HG02571 (cell line): ENCODE results near the gene SRGAP3.

ENCODE experiments used
- ATAC-seq: cut with Tn5 transposase; IDR thresholded peaks from one replicate; pipeline ENCODE4 v1.9.1; 2021; ENCODE audit warnings: mild to moderate bottlenecking, moderate library complexity; ENCODE audit not compliant: unreplicated experiment

SRGAP3 gene

DNA sequence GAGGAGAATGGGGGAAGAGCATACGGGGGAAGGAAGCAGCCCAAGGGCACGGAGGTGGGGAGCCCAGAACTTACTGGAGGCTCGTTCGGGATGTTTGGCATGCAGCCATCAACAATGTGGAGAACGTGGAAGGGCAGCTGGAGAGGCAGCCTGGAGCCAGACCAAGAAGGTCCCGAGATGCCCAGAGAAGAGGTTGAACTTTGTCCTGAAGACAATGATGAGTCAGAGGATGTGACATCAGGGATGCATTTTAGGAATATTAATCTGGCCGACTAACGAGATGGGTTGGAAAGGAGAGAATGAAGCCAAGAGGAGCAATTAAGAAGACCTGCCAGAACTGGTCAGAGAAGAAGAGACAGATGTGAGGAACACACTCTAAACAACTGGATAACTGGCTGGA lies 98.2 kb downstream of the SRGAP3 start:
- no peak for ATAC-seq

DNA sequence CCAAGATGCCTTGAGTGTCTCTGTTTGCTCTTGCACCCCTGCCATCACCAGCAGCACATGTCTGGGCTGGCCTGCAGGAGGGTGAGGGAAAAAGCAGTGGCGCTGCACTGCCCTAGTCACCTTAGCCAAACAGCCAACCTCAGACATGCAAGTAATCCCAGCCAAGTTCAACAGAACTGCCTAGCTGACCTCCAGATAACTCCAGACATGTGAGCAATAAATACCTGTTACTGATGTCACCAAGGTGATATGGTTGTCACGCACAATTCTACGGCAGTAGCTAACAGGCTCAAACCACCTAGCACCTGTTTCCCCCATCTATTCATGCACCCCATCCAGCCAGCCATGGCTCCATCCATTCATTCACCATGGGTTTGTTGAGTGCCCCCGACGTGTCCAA lies 99.9 kb downstream of the SRGAP3 start:
- ATAC-seq, result no peak

DNA sequence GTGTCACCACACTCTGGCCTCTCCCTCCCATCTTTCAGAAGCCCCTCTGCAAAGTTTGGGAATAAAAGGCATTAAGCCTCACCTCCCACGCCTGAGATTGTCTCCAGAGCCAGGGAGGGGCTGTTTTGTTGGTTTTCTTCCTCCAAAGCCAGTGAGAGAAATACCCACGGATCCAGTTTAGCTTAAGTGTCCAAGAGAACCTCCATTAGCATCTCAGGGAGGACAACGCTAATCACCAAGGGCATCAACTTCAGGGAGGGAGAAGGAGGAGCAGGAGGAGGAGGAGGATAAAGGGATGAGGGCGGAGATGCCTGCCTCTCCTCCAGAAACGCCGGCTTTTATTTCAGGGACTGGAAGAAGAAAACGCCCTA lies 101.6 kb downstream of the SRGAP3 start:
- no peak for ATAC-seq

DNA sequence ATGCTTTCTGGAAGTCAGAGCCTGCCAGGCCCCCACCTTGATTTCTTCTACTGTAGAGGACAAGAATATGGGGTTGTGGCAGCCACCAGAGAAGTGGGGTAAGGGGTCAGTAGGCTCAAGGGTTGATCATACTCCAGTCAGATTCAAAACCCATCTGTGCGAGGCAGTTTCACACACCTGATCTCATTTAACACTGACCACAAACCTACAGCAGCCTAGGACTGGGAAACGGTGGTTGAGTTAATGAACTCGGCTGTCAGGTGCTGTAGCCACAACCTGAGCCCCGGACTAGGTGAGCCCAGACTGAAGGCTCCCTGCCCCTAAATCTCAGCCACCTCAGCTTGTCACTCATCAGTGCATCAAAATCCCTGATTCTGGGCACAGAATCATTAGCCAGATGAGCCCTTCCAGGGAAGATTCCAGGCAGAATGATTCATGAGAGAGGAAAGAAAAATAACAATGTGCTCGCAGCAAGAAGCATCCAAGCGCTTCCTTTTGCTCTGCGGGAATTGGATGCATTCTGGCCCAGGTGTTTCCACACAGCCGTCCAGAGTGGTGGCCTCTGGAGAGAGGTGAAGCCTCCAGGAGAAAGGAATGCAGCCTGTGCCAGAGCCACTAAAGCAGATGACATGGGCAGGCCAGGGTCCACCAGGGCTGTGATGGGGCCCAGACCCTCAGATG lies 102.1 kb downstream of the SRGAP3 start:
- peak; percentile 64 for ATAC-seq

DNA sequence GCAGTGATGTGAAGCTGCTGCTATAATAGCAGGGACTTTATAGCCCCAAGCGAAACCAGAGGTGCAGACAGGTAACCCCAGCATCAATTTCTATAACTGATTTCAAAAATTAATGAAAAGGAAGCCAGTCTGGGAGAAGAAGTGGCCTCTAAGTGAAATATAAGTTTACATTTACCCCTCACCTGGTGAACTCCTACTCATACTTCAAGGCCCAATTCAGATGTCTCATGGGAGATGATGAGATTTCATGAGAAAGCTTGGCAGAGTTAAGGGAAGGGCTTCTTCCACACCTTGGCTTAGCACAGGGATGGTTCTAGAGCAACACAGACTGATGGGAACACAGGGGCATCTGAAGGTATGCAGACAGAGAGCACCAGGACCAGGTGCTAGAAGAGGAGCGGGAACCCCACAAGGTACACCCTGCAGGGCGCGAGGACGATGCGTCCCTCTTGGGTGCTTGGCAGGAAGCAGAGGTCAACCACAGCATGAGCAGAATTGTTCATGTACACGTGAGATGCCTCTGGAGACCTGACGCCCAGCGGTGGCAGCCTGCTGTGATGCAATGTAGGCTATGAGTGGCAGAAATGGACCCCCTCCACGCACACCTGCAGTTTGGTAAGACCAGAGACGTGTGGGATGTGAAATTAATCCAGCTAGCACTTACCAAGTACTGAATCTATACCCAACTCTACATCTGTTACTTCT lies 102.9 kb downstream of the SRGAP3 start:
- no peak for ATAC-seq

DNA sequence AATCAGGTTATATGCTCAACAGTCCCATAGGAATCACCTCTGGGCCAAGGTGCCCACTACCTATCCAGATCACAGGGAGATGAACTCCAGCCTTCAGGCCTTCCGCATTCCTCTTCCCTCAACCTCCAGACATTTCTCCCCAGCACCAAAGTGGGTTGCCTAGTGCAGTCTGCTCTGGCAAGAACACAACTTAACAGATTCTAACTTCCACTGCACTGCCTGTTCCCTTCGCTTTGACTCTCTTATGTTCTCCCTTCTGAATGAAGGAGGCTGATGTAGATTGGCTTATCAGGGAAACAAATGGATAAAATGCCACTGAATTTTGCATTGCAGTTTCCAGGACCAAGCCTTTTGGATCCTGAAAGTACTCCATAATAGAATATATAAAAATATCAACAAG lies 106.3 kb downstream of the SRGAP3 start:
- ATAC-seq, result no peak

DNA sequence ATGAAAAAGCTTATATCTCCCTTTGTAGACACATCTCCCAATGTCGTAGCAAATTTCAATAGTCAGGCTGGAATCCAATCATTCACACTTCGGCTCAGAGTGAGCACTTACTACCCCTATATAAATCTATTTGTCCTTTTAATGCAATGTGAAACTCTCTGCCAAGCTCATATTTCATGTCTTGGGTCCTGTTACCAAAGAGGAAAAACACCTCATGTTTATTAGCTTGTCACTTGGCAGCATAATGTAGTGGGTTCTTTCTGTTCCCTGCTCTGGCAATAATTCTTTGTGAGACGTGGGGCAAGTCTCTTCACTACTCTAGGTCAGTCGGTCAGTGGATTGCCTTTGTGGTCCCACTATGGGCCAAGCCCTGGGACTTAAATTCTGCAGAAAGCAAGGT lies 107.1 kb downstream of the SRGAP3 start:
- ATAC-seq, result no peak

DNA sequence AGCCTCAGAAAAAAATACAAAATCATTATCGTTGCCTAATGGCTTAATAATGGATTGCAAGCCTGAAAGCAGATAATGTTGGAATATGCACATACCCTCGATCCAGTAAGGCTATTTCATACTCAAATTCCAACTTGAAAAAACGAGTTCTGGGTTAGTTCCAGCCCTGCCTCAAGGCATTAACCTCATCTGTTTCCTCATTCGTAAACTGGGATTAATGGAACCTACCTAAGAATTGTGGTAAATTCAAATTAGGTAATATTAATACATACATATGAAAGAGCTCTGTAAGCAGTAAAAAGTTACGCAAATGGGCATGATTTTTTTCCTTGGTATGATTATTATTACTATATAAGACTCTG lies 107.5 kb downstream of the SRGAP3 start:
- no peak for ATAC-seq

DNA sequence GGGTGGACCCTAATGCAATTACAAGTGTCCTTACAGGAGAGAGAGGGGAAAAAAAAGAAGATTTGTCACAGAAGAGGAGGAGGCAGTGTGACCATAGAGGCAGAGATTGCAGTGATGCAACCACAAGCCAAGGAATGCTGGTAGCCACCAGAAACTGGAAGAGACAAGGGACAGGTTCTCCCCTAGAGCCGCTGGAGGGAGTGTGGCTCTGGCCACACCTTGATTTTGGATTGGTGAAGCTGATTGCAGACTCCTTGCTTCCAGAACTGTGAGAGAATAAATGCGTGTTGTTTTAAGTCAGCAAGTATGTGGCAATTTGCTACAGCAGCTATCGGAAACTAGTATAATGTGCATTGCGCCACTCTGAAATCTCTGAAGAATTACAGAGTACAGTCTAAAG lies 110.1 kb downstream of the SRGAP3 start:
- no peak for ATAC-seq

DNA sequence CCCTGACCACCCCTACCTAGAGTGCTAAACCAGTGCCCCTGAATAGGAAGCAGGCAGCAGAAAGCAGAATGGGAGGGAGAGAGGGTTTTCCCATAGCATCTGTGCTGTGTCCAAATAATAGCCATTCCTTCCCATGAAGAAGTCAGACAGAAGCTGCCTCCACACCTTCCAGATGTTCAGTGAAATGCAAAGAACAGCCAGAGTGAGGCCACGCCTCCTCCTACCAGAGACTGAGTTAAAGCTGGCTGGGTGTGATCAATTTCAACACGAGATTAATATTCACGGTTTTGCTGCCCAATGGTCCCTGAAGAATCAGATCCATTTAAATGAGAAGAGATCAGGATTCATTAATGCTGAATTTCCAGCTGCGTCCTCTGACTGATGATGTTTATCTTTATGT lies 111.8 kb downstream of the SRGAP3 start:
- ATAC-seq, result no peak

DNA sequence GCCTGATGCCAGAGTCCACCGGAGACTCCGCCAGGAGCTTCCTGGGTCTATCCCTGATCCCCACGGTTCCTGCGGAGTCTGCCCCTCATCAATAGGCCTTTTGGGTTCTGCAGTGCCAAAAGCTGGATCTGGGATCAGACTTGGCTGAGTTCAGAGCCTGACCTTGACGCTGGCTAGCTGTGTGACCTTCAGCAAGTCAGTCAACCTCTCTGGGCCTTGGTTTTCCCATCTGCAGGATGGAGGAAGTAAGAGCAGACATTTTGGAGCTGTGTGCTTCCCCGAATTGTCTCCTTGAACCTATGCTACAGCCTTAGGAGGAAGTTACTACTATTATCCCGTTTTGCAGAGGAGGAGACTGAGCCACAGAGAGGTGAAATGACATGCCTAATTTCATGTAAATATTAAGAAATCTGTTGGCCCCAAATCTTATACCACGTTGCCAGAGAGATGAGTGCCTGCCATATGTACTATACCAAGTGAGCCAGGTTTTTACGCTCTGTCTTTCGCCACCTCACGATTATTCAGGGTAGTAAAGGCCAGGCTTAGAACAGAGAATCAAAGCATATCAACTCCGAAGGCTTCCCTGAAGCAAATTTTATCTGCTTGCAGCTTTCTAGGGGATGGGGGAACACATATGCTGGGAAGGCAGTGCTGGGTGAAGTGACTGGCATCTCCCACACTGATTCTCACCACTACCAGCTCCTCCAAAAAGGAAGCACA lies 112.5 kb downstream of the SRGAP3 start:
- ATAC-seq, result no peak

DNA sequence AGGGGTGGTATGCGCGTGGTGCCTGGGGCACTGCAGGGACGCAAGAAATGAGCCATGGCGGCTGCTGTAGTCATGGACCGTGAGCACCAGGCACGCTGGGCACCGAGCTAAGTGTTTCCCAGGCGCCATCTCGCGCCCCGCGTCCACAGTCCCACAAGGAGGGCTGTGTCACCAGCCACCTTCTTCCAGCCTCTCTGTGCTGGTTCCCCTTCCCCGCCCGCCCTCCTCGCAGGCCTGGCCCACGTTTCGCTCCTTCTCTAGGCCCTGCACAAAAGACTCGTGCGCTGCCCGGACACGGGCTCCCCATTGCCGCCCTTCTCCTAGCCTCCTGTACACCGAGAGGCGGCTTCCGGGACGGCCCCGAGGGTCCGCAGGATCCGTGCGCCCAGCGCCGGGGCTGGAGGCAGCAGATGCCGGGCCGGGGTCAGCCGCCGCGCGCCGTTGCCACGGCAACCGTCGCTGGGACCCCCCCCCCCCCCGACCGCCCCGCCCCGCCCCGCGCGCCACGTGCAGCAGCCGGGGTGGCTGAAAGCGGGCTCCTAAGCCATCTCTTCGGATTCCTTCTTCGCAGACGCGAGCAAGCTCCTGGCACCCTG lies 113.4 kb downstream of the SRGAP3 start:
- no peak for ATAC-seq

DNA sequence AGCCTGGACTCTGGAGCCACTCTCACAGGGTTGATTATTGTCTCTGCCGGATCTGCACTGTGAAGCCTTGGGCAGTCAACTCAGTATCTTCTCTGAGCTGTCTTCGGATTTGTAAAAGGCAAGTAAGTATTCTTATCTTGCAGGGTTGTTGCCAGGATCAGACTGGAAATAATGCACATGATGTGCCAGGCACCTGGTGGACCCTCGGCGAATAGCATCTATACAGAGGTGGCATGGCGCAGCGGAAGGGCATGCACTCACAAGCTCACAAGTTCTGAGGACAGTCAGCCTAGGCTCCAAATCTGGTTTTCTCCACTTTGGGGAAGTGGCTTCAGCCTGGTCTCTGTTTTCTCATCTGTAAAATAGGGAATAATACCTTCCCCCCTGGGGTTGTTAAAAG lies 113.9 kb downstream of the SRGAP3 start:
- no peak for ATAC-seq

DNA sequence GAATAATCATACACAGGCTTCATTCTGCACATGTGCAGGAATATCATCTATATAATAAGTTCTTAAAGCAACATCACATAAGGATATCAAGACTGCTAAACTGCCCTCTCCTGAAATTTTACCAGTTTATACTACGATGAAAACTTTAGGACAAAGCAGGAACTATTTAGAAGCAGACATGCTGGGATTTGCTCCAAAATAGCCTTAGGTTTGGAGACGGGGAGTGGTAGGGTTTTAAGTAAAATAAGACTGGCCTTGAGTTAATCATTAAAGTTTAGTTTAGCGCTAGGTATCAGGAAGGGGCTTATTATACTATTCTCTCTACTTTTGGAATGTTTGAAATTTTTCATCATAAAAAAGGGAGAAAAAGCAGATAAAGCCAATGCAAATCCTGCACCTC lies 115.8 kb downstream of the SRGAP3 start:
- ATAC-seq, result no peak

DNA sequence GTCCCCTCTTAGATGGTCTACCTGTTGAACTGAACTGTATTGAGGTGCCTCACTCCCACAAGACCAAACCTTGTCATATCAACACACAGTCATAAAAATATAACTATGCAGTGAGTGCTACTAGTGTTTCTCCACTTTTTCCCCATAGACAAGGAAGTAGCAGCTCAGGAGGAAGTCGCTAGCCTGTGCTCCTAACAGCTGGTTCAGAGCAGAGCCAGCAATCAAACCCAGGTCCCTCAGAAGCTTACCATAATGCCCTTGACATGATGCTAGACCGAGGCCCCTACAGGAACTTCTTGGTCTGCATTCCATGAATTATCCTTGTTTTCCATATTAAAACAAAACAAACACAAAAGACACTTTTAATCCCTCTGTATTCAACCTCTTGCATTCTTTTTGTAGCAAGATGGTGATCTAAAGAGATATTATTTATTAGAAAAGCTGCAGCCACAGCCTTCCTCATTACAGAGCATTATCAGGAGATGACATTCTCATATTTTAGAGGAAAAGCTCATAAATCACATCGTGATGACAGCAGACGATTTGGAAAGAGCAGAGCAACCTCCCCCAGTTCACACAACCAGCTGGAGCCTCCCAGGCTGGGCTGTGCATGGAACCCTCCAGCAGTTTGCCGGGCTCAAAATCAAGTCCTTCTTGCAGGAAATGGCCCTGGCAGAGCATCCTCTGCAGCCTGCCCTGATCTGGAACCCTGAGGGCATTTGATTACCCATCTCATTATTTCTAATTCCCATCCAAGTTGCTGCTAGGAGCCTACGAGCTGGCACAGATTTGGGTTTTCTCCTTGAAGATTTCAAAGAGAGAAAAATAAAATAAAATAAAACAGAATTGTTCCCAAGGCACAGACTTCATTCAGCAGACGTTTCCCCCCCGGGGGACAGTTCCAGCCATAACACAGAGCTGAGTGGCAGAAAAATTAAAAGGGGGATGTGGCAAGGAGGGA lies 118.8 kb downstream of the SRGAP3 start:
- no peak for ATAC-seq

DNA sequence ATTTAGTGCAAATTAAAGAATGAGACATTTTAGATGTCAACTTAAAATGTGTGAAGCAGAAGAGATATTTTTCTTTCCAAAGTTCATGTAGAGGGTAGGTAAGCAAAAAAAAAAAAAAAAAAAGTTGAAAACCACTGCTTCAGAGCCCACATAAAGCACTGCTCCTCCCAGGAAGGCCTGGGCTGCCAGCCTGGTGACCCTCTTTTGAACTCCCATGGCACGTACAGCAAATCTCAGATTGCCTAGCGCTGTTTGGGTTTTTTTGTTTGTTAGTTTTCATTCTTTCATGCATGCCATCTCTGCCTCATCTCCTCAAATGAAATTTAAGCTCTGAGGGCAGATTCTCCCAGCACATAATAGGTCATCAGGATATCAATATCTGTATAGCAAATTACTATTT lies 120.1 kb downstream of the SRGAP3 start:
- no peak for ATAC-seq

DNA sequence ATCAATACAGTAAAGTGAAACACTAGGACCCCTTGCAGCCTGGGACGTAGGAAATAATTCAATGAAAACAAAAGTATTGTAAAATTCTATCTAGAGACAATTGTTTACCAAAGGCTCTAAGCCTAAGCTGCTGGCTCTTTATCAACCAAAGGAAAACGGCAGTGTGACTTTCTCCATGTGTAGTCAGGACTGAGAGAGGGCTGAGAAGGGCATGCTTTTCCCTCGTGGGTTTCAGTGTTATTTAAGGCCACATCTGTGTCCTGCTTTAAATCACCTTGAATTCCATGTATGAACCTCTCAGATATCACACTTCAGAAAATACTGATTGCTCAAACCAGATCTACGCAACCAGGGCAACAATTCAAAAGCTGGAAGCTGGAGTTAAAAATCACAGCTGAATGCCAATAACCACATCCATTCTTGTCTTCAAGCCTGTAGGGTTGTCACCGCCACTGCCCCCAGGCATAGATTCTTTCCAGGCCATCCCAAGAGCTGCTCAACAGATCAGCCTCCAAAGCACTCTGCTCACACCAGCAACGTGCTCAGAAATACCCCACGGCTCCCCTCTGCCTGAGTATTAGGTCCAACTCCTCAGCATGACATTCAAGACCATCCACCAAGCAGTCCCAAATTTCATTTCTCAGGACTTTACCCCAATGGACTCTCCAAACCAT lies 124.0 kb downstream of the SRGAP3 start:
- ATAC-seq, result no peak

DNA sequence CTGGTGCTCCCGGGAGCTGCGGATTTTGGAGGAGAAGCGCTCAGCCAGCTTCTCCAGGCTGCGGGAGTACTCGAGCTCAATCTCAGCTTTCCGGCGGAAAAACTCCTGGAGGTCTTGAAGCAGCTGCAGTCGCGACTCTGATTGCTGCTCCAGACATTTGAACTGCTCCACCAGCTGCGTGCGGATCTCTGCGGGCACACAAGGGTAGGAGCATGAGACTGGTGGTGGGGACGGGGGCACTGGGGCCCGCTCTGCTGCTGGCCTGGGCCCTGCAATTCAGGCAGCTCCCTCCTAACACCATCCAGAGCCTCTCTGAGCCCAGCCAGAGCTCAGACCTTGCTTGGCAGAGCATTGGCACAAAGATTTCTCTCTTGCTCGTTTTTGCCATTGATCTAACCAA lies 124.7 kb downstream of the SRGAP3 start:
- no peak for ATAC-seq

DNA sequence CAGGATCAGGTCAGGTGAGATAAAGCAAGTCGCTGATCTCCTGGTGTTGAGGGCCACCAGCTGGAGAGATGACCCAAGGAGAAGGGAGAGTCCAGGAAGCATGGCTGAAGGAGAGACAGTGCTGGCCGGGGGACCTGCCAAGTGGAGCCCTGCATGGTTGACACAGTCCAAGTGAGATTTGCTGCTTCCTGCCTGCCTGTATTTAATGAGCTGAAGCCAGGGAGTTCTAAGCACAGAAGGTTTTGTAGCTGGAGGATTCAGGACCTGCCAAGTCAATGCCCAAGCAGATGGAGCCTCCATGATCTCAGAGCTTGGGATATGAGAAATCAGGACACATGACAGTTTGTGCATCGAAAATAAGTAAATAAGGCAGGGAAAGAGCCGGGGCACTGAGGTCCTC lies 125.6 kb downstream of the SRGAP3 start:
- ATAC-seq, result no peak

DNA sequence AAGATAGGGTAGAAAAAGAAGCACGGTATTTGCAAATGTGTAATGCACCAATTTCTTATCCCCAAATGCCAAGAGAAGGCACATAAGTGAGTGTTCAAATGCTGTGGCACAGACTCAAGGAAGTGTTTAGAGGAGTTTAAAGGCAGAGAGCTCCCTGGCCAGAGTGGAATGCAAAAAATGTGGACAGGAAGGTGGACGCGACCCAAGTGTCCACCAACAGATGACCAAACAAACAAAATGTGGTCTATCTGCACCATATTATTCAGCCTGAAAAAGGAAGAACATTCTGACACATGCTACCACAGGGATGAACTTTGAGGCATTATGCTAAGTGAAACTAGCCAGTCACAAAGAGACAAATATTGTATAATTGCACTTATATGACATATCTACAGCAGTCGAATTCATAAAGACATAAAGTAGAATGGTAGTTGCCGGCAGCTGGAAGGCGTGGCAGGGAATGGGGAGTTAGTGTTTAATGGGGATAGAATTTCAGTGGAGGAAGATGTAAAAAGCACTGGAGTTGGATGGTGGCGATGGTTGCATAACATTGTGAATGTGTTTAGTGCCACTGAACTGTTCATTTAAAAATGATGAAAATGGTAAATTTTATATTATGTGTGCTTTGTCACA lies 126.6 kb downstream of the SRGAP3 start:
- no peak for ATAC-seq
